HG02884 (cell line): ENCODE results near the gene SCN3A.

Source experiments
- ATAC-seq: cut with Tn5 transposase; IDR thresholded peaks from one replicate; pipeline ENCODE4 v1.9.1; 2021; ENCODE audit warnings: mild to moderate bottlenecking, moderate library complexity; ENCODE audit not compliant: unreplicated experiment

Gene SCN3A

DNA sequence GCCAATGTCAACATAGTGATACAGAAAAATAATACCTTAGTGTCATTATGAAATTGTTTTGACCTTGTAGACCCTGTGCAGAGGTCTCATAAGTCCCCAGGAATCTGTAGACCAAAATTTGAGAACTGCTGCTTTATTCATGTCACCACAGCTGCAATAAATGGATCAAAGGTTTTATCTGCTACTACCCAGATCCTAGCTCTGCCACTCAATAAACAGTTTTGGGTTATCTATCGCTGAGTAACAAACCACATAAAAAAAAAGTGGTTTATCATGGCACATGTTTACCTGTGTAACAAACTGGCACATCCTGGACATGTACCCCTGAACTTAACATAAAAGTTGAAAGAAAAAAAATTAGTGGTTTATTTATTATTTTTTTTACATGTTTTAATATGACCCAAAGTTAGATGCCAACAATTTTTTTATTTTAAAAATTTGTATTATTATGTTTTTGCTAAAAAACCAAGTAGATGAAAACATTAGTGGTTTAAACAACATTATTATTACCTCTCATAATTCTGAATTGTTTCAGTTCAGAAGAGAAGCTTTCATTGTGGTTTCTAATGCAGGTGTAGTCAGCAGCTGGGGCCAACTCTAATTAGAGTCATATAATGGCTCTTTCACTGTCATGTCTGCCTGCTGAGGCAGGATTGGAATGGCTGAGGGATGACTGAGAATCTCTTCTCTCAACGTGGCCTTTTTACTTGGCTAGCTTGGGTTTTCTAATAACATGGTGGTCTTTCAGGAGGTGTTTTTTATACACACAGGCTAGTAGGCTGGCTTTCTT is 145.2 kb downstream of the SCN3A start:
- ATAC-seq: no peak

DNA sequence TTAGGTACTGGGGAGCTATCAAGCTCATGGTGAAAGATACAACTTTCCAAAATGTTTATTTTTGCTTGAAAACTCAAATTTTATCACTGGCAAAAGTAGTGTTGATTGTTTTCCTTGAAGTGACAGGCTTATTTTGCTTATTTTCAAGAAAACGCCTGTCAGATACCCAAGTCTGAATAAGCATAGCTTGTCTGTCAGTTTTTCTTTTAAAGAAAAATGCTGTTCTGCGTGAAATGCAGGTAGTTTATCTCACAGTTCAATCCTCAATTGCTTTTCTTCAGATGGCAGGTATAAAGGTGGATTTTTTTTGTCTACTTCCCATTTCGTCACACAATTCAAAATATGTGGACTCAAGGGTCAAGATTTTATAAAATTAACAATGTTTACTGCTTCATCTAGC is 145.9 kb downstream of the SCN3A start:
- no peak for ATAC-seq

DNA sequence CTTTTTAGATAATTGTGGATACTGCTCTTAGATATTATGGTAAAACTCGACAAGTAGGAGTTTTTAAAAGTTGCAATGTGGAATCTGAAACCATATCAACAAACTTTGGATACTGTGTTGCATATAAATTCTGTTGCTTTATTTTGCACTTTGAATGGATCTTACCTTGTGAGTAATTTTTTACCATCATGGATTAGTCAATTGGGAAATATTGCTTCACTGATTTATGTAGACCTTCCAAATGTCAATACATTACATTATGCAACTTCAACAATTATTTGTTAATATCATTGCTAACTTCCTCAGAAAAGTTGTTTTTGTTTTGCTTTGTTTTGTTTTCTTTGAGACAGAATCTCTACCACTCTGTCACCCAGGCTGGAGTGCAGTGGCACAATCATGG is 146.5 kb downstream of the SCN3A start:
- no peak for ATAC-seq

DNA sequence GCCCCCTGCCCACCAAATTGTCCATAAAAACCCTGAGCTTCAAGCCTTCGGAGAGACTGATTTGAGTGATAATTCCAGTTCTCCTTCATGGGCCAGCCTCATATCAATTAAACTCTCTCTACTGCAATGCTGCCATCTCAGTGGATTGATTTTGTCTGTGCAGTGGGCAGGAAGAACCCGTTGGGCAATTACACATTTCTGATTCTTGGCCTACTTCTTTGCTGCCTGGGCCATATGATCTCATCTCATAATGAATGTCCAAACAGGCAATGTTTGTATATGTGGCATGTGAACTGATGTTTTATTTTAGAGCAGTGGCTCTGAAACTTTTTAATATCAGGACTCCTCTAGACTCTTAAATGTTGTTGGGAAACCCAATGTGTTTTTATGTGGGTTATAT is 147.3 kb downstream of the SCN3A start:
- ATAC-seq: no peak

DNA sequence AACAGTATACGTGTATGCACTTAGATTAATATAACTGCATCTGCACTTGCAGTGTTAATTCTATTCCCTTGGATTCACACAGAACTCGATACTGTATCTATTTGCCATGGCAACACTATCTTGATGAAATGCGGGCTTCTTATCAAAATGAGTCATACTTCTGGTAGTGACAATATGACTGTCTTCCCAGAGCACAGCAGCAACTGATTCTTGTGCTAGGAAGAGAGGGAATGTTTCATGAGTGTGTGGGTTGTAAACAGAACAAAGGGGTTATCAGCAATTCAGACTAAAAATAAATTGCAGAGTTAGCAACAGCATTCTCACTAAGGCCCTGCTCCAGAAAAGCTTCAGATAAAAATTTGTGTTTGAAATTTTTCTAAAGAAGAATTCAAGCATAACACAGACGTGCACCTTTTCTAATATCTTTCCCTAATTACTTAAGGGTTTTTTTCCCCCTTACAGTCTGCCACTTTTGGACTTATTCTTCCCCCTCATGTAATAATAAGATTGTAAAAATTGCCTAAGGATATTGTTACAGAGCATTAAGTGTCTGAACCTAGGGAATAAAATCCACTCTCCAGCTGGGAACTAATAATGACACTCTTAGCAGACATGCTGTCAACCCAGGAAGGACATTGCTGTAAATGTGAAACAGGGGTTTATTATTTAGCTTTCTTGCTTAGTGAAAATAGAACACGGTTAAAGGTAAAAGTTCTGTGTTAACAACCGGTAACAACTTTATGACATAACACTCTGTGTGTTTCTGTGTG is 148.6 kb downstream of the SCN3A start:
- no peak for ATAC-seq

DNA sequence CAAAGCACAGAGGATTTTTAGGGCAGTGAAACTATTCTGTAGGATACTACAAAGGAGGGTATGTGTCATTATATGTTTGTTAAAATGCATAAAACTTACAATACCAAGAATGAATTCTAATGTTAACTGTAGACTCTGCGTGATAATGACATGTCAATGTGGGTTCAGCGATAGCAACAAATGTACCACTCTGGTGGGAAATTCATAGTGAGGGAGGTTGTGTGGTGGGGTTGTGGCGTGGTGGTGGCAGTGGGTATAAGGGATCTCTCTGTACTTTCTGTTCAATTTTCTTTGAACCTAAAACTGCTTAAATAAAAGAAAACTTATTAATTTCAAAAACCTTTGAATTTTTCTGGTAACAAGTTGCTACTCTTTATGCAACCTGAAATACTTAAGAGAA is 149.2 kb downstream of the SCN3A start:
- no peak for ATAC-seq

DNA sequence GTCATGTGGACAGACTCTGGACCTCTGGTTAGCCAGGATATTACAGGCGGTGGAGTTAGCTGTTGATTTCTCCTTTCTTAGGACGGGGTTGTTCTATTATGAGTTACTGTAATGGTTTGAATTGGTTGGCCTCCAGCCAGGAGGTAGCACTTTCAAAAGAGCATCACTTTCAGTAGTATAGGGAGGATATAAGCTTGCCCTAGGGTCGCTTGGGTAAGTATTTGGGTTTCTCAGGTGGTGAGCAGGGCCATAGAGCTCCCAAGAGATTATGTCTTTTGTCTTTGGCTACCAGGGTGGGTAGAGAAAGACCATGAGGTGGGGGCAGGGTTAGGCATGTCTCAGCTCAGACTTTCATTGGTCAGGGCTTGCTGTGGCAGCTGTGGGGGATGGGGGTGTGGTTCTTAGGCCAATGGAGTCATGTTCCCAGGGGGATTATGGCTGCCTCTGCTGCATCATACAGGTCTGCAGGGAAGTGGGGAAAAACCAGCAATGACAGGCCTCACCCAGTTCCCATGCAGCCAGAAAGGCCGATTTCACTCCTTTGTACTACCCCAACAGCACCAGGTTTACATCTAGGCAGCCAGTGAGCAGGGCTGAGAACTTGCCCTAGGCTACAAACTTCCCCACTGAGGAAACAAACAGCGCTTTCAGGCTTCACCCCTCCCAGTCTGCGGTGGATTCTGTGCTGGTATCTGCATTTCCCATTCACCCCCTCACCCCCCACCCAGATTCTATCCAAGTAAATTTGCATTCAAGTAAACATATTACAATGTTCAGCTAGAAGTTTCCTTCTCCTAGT is 159.1 kb downstream of the SCN3A start:
- no peak for ATAC-seq
